ENCODE results near the gene ADD3. TPM values are rescaled to one million over a fixed set of nuclear protein-coding genes. Genes with fewer than 3 reads are reported as not detected.

Gene ADD3
- total RNA-seq, 4 donors from 2014 or later, result 91.9 to 185 (median 155) TPM

DNA sequence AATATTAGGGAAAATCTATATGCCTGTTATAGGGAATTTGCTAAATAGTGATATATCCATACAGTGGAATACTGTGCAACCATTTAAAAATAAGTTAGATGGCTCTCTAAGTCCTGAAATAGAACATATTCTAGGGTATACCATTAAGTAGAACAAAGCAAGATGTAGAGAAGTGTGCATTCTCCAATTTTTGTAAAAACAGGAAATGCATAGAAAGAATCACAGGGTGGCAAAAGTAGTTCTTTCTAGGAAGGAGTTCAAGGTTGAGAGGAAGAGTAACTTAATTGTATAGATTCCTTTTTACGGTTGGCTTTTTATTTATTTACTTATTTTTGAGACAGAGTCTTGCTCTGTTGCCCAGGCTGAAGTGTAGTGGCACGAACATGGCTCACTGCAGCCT lies 43.7 kb downstream of the ADD3 start:
- TF ChIP-seq, protein P1, sequence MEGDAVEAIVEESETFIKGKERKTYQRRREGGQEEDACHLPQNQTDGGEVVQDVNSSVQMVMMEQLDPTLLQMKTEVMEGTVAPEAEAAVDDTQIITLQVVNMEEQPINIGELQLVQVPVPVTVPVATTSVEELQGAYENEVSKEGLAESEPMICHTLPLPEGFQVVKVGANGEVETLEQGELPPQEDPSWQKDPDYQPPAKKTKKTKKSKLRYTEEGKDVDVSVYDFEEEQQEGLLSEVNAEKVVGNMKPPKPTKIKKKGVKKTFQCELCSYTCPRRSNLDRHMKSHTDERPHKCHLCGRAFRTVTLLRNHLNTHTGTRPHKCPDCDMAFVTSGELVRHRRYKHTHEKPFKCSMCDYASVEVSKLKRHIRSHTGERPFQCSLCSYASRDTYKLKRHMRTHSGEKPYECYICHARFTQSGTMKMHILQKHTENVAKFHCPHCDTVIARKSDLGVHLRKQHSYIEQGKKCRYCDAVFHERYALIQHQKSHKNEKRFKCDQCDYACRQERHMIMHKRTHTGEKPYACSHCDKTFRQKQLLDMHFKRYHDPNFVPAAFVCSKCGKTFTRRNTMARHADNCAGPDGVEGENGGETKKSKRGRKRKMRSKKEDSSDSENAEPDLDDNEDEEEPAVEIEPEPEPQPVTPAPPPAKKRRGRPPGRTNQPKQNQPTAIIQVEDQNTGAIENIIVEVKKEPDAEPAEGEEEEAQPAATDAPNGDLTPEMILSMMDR (IDR thresholded peaks at IDR 0.05), result no peak
- no peak for TF ChIP-seq POLR2A (IDR thresholded peaks at IDR 0.05)
- H3K4me3 ChIP-seq (ENCODE audit: low read depth, poor library complexity, severe bottlenecking), result no peak overlapping the region
- 94 to 97% methylated on average over 2 of the region's 2 CpGs for WGBS, 2 donors
- intact Hi-C loops (cut with DNase I; ENCODE audit: low total_unique reads), result no loop called here
- DNase-seq (ENCODE audit: low spot score in 2 of 2), result no peak

DNA sequence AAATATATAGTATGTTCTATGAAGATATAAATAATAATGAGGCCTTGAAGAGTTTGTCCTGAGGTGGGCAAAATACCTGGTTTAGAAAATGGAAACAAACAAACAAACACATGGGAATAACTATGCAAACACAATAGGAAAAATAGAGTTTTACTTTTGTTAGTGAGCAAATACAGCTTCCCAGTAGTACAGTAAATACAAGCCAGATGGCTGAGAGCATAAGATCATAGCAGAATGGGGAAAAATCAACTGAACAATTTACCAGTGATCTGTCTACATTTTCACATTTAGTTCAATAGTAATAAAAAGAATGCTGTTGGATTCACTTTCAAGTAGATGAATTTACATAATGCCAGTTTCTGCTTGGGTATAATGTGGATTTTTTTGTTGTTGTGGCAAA lies 45.1 kb downstream of the ADD3 start:
- DNase-seq (ENCODE audit: low spot score in 2 of 2), result no peak
- intact Hi-C loops (cut with DNase I; ENCODE audit: low total_unique reads), result no loop called here
- H3K4me3 ChIP-seq (ENCODE audit: low read depth, poor library complexity, severe bottlenecking), result no peak overlapping the region
- TF ChIP-seq, protein P1 (IDR thresholded peaks at IDR 0.05), result no peak
- no peak for TF ChIP-seq POLR2A (IDR thresholded peaks at IDR 0.05)

DNA sequence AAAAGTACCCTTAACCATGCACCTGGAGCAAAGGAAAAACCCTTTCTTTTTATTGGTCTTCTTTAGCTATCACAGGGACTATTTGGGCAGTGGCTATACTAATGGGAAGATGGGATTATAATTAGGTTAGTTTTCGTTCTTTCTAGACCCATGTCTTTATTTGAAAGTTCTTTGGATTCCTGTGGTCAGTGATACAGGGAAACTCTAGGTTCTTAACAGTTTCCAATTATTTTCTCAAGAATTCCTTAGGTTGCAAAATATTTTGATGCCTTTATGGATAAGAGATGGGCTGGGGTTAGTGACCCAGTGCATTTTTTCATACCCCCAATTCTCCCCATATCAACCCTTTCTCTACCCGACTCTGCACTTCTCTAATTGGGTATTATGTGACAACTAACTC lies 49.0 kb downstream of the ADD3 start:
- no peak overlapping the region for H3K4me3 ChIP-seq (ENCODE audit: low read depth, poor library complexity, severe bottlenecking)
- DNase-seq (ENCODE audit: low spot score in 2 of 2), result no peak
- intact Hi-C loops (cut with DNase I; ENCODE audit: low total_unique reads), result no loop called here
- TF ChIP-seq POLR2A (IDR thresholded peaks at IDR 0.05), result no peak
- TF ChIP-seq, protein P1 (IDR thresholded peaks at IDR 0.05), result no peak
- WGBS, 2 donors, result 61 to 72% methylated on average over 2 of the region's 2 CpGs

DNA sequence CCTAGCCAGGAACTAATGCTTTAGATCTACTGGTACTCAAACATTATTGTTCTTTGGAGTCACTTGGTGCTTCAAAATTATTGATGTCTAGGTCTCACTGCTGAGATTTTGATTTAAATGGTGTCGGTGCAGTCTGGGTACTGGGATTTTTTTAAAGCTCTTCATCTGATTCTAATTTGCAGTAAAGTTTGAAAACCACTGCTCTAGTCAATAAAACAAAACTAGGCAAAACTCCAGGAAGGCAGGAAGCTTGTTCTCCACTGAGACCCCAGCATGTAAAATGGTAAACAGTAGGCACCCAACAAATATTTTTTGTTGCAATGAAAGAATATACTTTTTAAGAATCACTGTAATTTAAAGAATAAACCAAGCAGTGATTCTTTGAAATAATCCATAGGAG lies 49.7 kb downstream of the ADD3 start:
- TF ChIP-seq, protein P1 (IDR thresholded peaks at IDR 0.05), result no peak
- TF ChIP-seq POLR2A (IDR thresholded peaks at IDR 0.05), result no peak
- no peak overlapping the region for H3K4me3 ChIP-seq (ENCODE audit: low read depth, poor library complexity, severe bottlenecking)
- intact Hi-C loops (cut with DNase I; ENCODE audit: low total_unique reads), result no loop called here
- WGBS, 2 donors, result 58 to 74% methylated on average over 1 of the region's 1 CpG
- no peak for DNase-seq (ENCODE audit: low spot score in 2 of 2)

DNA sequence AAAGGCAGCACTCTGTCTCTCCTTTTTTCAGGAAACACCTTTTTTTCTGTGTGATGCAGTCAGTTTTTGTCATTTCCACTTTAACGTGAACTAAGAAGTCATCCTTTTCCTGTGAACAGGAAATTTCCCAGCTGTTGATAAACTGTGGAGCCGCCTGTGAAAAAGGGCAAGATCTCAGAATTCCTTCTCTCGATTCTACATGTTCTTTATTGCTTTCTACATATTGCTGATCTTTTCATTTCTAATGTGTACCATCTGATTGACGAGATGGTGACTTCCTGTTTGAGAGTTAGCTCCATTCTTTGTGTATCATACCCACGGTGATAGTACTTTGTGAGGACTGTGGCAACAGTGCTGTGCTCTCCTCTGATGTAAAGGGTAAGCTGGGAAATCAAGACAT lies 50.4 kb downstream of the ADD3 start:
- intact Hi-C loops (cut with DNase I; ENCODE audit: low total_unique reads), result no loop called here

DNA sequence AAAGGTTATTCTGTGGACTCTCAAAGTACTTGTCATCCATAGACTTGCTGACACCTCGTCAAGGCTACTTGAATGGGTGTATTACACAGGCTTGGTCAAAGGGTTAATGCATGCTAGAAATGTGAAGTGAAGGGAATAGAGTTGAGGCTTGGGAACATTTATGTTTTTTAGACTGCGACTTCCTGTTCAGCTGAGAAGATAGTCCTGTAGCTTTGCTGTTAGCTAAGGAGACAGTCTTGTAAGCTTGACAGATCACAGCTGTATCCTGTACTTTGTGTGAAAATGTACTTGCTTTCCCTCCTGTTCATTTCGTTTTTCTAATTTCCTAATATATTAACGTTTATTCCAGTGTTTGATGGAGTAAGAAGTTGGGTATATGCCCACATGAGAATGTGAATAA lies 52.1 kb downstream of the ADD3 start:
- DNase-seq (ENCODE audit: low spot score in 2 of 2), result no peak
- intact Hi-C loops (cut with DNase I; ENCODE audit: low total_unique reads), result no loop called here
- whole genome bisulfite sequencing, 2 donors, result 50 to 60% methylated on average over 4 of the region's 4 CpGs
- H3K4me3 ChIP-seq (ENCODE audit: low read depth, poor library complexity, severe bottlenecking), result no peak overlapping the region
- TF ChIP-seq, protein P1 (IDR thresholded peaks at IDR 0.05), result no peak
- no peak for TF ChIP-seq POLR2A (IDR thresholded peaks at IDR 0.05)

More for the DNA sequence above, 50.4 kb downstream of the ADD3 start:
- no peak for DNase-seq (ENCODE audit: low spot score in 2 of 2)
- no peak overlapping the region for H3K4me3 ChIP-seq (ENCODE audit: low read depth, poor library complexity, severe bottlenecking)
- 55 to 58% methylated on average over 5 of the region's 5 CpGs for WGBS, 2 donors
- TF ChIP-seq, protein P1 (IDR thresholded peaks at IDR 0.05), result no peak
- no peak for TF ChIP-seq POLR2A (IDR thresholded peaks at IDR 0.05)
